Posterior cingulate gyrus (tissue), 11 donors: Measurements from ENCODE around the gene UBXN6.

ENCODE experiments used
- DNase-seq, 10 donors: peaks; one replicate each; pipeline versions ENCODE4 v3.0.0 to v3.0.0-alpha.2; 2020 to 2021; ENCODE audit warnings: mixed read lengths in 3 of 10
- intact Hi-C: fragments of 100-400 bp; cut with DNase I; formaldehyde crosslinking; loops from one replicate; pipeline ENCODE4 v1.15.1; 2023

The UBXN6 gene

DNA sequence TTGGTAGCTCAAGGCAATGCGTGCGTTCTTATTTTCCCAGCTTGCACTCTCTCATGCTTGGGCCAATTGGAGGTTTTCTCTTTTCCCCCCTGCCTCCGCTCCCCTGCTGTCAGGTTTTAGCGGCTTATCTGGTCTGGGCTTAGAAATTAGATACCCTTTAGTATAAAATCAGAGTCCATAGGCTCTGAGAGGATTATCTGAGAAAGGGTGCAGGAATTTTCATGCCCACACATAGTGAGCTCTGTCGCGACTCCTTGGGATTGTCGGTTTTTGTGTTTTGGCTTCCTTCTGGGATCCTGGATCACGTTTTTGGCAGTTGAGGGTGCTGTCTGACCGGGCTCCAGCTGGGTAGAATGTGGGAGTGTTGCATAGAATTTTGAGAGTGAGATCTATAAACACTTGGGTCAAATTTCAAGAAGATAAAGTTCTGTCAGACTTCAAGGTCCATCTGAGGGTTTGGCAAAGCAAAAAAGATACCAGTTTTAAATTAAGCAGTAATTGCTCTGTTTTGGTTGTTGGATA is 42.7 kb downstream of the UBXN6 start:
- peak in 1 of 10 donors; percentile 68 for DNase-seq
- intact Hi-C loops: no loop called here

GRCh38 chr19:4414144-4414799 is 43.3 kb downstream of the UBXN6 start:
- intact Hi-C loops: no loop called here
- peak in 1 of 10 donors; percentile 5 for DNase-seq

GRCh38 chr19:4413588-4413987 is 44.0 kb downstream of the UBXN6 start:
- intact Hi-C loops: no loop called here
- no peak for DNase-seq

GRCh38 chr19:4409123-4409933 is 48.3 kb downstream of the UBXN6 start:
- intact Hi-C loops: no loop called here
- DNase-seq: peak in 1 of 10 donors; percentile 53

DNA sequence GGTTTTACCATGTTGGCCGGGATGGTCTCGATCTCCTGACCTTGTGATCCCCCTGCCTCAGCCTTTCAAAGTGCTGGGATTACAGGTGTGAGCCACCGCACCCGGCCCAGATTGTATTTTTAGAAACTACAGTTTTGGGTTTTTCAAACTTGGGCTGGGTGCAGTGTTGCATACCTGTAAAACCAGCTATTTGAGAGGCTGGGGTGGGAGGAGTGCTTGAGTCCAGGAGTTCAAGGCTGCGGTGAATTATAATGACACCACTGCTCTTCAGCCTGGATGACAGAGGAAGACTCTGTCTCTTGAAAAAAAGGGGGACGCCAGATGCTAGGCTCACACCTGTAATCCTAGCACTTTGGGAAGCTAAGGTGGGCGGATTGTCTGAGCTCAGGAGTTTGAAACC is 51.0 kb downstream of the UBXN6 start:
- intact Hi-C loops: no loop called here
- peak in 1 of 10 donors; percentile 18 for DNase-seq

- intact Hi-C loops: no loop called here
- DNase-seq: no peak
These were observed 51.6 kb downstream of the UBXN6 start for GRCh38 chr19:4405977-4406376.

DNA sequence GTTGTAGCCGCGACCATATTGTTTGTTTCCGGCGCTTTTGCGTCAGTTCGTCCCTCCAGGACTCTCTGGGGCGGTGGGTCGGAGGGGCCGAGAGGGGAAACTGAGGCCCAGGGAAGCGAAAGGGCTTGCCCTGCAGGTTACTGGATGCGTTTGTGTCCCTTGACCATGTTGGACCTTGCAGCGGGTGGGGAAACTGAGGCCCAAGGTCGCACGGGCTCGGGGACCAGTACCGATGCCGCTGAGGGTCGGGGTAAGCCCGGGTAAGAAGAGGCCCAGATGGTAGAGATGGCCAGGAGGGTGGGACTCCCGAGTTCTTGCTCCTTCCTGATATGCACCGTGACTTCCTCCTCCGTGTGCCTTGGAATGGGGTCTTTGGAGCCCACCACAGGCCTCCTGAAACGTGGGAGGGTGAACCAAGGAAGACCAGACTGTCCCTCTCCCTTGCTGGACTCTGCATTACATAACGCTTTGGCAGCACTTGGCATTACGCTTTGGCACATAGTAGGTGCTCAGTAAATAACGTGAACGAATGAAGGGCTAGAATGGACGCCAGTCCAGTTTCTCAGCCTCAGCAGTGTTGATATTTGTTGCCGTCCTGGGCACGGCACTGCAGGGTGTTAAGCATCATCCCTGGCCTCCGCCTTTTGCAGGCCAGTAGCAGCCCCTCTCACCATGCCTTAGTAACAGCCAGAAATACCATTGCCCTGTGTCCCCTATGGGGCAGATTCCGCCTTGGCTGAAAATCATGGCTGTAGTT is 54.4 kb downstream of the UBXN6 start:
- DNase-seq: no peak
- intact Hi-C loops: loop anchor here (5.0 kb wide), 1 partner anchor 136 kb away; no protein-coding TSS in a partner anchor

DNA sequence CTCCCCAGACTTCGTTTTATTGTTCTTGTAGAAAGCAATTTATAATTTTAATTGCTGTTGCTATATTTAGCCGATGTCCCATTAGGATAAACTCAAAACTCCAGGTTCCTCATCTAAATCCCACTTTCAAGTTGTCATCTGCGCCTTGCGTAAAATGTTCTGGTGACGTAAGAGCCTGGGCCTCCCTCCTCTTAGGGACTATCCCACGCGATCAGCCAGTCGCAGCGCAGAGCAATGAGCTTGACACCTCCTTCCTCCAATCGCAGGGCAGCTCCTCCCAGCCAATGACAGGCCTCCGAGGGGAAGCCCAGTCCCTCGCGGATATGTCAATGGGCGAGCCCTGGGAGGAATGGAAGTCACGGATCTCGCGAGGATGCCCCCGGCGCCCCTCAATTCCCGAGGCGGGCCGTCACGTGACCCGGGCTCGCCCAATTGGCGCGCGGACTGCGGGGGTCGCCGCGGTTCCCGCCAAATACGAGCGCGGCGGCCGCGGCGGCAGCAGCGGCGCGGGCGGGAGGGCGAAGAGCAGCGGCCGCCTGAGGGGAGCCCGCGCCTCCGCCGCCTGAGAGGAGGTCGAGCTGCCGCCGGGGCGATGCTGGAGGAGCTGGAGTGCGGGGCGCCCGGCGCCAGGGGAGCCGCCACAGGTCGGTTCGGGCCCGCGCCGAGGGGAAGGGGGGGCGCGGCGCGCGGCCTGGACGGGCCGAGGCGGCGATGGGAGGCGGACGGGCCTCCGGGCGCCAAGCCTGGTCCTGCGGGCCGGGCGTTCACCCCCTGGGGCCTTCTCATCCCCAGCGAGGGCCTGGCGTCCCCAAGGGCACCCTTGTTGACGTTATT is 55.2 kb downstream of the UBXN6 start, which contains the start of gene CHAF1A:
Gene CHAF1A, plus strand, starts transcription at position 470 of the 834 bp plus-strand sequence. Its CDS starts 123 bp downstream, at position 593.
- DNase-seq: peak; percentile 99 to 100 (median 100)
- intact Hi-C loops: loop anchor here (1.0 to 5.0 kb wide), 2 partner anchors 55 to 135 kb away; partner anchors contain the start of gene UBXN6

DNA sequence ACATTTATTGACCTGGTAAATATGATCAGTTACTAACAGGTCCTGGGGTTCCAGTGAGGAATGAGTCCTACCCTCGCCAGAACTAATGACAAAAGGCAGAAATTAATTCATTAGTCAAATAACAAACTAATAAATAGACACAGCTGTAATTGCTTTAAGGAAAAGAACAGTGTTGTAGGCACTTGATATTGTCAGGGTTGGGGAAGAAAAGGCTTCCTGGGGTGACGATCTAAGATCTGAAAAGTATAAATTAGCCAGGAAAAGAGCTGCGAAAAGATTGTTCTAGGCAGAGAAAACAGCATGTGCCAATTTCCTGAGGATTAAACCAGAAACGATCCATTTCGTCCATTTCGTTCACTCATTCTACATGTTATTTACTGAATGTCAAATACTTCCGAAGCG is 55.8 kb downstream of the UBXN6 start:
- intact Hi-C loops: loop anchor here (1.0 to 5.0 kb wide), 3 partner anchors 56 to 155 kb away; partner anchors contain the start of genes UBXN6 and YJU2
- no peak for DNase-seq

GRCh38 chr19:4400135-4400936 is 57.3 kb downstream of the UBXN6 start, which contains the start of gene SH3GL1:
Gene SH3GL1, minus strand, starts transcription at chr19:4400547. Its CDS starts 179 bp downstream, at chr19:4400368.
- intact Hi-C loops: loop anchor here (1.0 to 5.0 kb wide), 3 partner anchors 30 to 154 kb away; partner anchors contain the start of gene YJU2

DNA sequence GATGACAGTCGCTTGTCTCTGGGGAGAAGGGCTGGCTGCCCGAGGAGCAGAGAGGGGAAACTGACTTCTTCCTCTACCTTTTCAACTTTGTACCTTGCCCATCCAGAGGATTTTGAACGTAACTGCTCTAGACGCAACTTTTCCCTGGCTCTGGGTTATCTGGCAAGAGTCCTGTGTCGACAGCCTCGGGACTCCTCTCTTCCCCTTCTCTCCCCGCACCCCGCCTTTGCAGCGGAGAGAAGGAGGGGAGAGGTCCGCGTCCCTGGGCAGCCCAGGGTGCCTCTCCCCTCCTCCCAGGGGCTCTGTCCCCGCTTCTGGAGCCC is 57.8 kb downstream of the UBXN6 start:
- intact Hi-C loops: loop anchor here (1.0 to 5.0 kb wide), 3 partner anchors 29 to 153 kb away; partner anchors contain the start of gene YJU2

More at GRCh38 chr19:4400135-4400936, 57.3 kb downstream of the UBXN6 start, which contains the start of gene SH3GL1:
- peak; percentile 87 to 99 (median 91) for DNase-seq

DNA sequence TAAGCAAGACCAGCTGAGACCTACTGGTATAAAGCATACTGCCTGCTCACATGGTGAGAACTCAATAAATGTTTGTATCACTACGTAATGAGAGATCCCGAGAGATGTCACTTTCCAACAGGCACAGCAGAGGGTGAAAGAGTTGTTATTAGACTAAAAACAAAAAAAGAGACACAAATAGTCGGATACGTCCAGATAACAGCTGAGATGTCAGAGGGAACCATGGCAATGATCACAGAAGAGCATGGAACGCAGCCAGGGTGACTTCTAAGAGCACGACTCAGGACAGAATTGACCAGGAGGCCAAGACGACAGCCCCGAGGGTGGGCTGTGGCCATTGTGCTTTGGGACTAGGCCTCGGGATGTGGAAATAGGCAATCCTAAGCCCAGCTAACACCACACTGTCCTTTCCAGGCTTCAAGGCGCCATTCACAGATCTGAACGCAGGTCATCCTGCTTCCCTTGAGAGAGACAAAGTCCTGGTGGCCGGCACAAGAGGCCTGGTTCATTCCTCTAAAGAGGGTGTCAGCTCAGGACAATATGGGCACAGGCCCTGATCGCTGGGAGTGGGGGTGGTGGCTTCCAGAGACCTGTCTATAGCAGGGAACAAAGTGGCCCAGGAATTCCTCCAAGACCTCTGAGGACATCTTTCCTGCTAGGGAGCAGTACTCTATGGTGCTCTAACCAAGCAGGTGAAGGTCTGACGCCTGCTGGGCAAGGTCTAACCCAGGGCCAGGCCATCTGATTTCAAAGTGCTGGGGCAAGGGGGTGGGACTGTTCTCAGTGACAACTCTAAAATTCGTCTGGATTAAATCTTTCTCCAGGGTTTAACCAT is 60.4 kb downstream of the UBXN6 start:
- intact Hi-C loops: no loop called here
- DNase-seq: peak in 1 of 10 donors; percentile 55

More for the DNA sequence above, 57.8 kb downstream of the UBXN6 start:
- no peak for DNase-seq
